ENCODE data around the gene PCDHGA4.

Gene PCDHGA4

DNA sequence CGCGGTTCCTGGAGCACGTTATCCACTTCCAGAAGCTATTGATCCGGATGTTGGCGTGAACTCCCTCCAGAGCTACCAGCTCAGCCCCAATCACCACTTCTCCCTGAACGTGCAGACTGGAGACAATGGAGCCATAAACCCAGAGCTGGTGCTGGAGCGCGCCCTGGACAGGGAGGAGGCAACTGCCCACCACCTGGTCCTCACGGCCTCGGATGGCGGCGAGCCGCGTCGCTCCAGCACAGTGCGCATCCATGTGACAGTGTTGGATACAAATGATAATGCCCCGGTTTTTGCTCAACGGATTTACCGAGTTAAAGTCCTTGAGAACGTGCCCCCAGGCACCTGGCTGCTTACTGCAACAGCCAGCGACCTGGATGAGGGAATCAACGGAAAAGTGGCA is 48.6 kb downstream of the PCDHGA4 start:
- no peak for ATAC-seq (ENCODE audit: low read depth)
- no peak for DNase-seq (ENCODE audit: low spot score in 2 of 2)
- H3K27ac Mint-ChIP-seq: no peak overlapping the region
- H3K9me3 Mint-ChIP-seq: peaks cover 15% of the 10 kb centered on the region
- H3K4me1 Mint-ChIP-seq: peaks cover 2% of the 10 kb centered on the region
- H3K36me3 Mint-ChIP-seq: peaks cover 9% of the 10 kb centered on the region
- H3K4me3 Mint-ChIP-seq: no peak overlapping the region
- H3K27me3 Mint-ChIP-seq: peaks cover 23% of the 10 kb centered on the region
